Esophagus squamous epithelium (tissue), 5 donors: ENCODE data around the gene CRTAP. TPM values are rescaled to one million over a fixed set of nuclear protein-coding genes. Genes with fewer than 3 reads are reported as not detected.

Experiments
- DNase-seq: peaks from one replicate; lab custom pipeline; 2025; lab: John Stamatoyannopoulos, UW
- H3K27ac ChIP-seq, 4 donors: fragments of 200-600 bp; sonication (generic); one replicate each; pipeline ENCODE4 v1.5.1; 2016 to 2019; ENCODE audit warnings: mild to moderate bottlenecking in 1 of 4
- H3K27me3 ChIP-seq, 4 donors: fragments of 200-600 bp; sonication (generic); 1 replicate in 3 of 4; 2 replicates in 1 of 4; pipeline versions ENCODE4 v1.5.1 to v1.6.0; 2017 to 2021; ENCODE audit warnings: antibody characterized with exemption in 1 of 4
- H3K36me3 ChIP-seq, 3 donors: fragments of 200-600 bp; sonication (generic); one replicate each; pipeline ENCODE4 v1.5.1; 2016 to 2019
- H3K4me1 ChIP-seq, 3 donors: fragments of 200-600 bp; sonication (generic); one replicate each; pipeline ENCODE4 v1.5.1; 2017 to 2019
- H3K4me3 ChIP-seq, 4 donors: fragments of 200-600 bp; sonication (generic); 1 replicate in 3 of 4; 2 replicates in 1 of 4; pipeline ENCODE4 v1.5.1; 2016 to 2019; ENCODE audit warnings: mild to moderate bottlenecking in 2 of 4, moderate library complexity in 1 of 4
- H3K9me3 ChIP-seq, 3 donors: fragments of 200-600 bp; sonication (generic); one replicate each; pipeline ENCODE4 v1.5.1; 2016 to 2019
- POLR2A ChIP-seq, 4 donors: fragments of 450-650 bp; IDR thresholded peaks; one replicate each; pipeline ENCODE4 v1.6.1; 2017; ENCODE audit warnings: antibody characterized with exemption in 4 of 4, mild to moderate bottlenecking in 4 of 4, moderate library complexity in 3 of 4
- WGBS, 2 donors: methylation state at CpG; one replicate each; pipeline ENCODE4 v1.1.5; 2018; 5-methylcytosine and 5-hydroxymethylcytosine counted together
- intact Hi-C: fragments of 100-400 bp; cut with DNase I; formaldehyde crosslinking; loops from one replicate; pipeline ENCODE4 v1.15.0; 2022
- total RNA-seq, 4 donors: library from RNA; depleted of rRNA; stranded (reverse); fragments of >200 nt; gene quantifications; one replicate each; pipeline ENCODE4 v1.1.0, GENCODE V29; 2016
- TF ChIP-seq, protein P1 (sequence below), 6 experiments: fragments of 450-650 bp in 4 of 6; fragments of 200-600 bp in 2 of 6; sonication (generic) in 2 of 6; IDR thresholded peaks; one replicate each; pipeline ENCODE4 v1.5.1; 2016 to 2019; ENCODE audit warnings: antibody characterized with exemption in 6 of 6, mild to moderate bottlenecking in 4 of 6, moderate library complexity in 4 of 6
- donor health status: DM: yes; HTN: yes; CAD: no.

The CRTAP gene
- total RNA-seq, 4 donors from 2014 or later = 67.1 to 159 (median 90.9) TPM

DNA sequence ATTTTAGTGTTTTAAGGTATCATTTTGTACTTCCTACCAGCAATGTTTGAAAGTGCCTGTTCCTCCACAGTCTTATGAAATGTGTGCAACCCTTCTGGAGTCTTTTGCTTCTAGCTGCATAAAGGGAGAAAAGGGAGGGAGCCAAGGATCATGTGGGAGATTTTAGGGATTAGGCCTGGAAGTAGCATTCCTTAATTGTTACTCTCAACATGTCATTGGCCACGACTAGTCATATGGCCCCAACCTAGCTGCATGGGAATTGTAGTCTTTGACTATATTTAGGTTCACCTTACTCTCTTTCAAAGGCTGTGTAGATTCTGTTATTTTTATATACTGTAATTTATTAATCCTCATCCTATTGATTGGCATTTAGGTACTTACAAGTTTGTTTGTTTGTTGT, 14.9 kb downstream of the CRTAP start:
- intact Hi-C loops = no loop called here

DNA sequence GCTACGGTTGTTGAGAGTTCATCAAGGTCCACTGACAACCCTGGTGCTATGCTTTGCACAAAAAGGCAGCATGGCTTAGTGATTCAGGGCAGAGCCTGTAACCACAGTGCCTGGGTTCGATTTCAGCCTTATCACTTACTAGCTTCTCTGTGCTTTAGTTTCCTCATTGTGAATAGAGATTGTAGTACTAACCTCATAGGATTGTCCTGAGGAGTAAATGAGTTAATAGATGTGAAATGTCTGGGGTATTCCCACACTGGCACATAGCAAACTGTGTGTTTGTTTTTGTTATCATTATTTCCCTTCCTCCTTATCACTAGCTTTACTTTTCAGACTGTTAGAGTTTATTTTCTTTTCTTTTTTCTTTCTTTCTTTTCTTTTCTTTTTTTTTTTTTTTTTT, 16.3 kb downstream of the CRTAP start:
- H3K36me3 ChIP-seq = peaks cover 3 to 89% (median 16%) of the 10 kb centered on the region in 3 donors
- H3K4me3 ChIP-seq = no peak overlapping the region
- DNase-seq = no peak
- H3K4me1 ChIP-seq = peaks cover 0 to 17% (median 0%) of the 10 kb centered on the region in 3 donors
- whole genome bisulfite sequencing, 2 donors = 69 to 72% methylated on average over 2 of the region's 2 CpGs
- TF ChIP-seq, protein P1, sequence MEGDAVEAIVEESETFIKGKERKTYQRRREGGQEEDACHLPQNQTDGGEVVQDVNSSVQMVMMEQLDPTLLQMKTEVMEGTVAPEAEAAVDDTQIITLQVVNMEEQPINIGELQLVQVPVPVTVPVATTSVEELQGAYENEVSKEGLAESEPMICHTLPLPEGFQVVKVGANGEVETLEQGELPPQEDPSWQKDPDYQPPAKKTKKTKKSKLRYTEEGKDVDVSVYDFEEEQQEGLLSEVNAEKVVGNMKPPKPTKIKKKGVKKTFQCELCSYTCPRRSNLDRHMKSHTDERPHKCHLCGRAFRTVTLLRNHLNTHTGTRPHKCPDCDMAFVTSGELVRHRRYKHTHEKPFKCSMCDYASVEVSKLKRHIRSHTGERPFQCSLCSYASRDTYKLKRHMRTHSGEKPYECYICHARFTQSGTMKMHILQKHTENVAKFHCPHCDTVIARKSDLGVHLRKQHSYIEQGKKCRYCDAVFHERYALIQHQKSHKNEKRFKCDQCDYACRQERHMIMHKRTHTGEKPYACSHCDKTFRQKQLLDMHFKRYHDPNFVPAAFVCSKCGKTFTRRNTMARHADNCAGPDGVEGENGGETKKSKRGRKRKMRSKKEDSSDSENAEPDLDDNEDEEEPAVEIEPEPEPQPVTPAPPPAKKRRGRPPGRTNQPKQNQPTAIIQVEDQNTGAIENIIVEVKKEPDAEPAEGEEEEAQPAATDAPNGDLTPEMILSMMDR (IDR thresholded peaks at IDR 0.05) = no peak
- no peak for TF ChIP-seq POLR2A (IDR thresholded peaks at IDR 0.05)
- H3K27me3 ChIP-seq = no peaks in the 10 kb centered on the region
- no peak overlapping the region for H3K27ac ChIP-seq
- H3K9me3 ChIP-seq = no peaks in the 10 kb centered on the region
- intact Hi-C loops = loop anchor here (5.0 kb wide), 1 partner anchor 242 kb away; no protein-coding TSS in a partner anchor

More for the DNA sequence above, 14.9 kb downstream of the CRTAP start:
- DNase-seq = no peak
- Histone ChIP-seq H3K27ac (no peak overlapping the region), H3K36me3 (peaks cover 0 to 89% (median 10%) of the 10 kb centered on the region in 3 donors), H3K9me3 (no peaks in the 10 kb centered on the region), H3K4me3 (no peak overlapping the region), H3K4me1 (peaks cover 0 to 17% (median 0%) of the 10 kb centered on the region in 3 donors), H3K27me3 (no peaks in the 10 kb centered on the region)
- WGBS, 2 donors = 37 to 44% methylated on average over 1 of the region's 1 CpG
- TF ChIP-seq POLR2A (IDR thresholded peaks at IDR 0.05) = no peak
- TF ChIP-seq, protein P1 (IDR thresholded peaks at IDR 0.05) = no peak

DNA sequence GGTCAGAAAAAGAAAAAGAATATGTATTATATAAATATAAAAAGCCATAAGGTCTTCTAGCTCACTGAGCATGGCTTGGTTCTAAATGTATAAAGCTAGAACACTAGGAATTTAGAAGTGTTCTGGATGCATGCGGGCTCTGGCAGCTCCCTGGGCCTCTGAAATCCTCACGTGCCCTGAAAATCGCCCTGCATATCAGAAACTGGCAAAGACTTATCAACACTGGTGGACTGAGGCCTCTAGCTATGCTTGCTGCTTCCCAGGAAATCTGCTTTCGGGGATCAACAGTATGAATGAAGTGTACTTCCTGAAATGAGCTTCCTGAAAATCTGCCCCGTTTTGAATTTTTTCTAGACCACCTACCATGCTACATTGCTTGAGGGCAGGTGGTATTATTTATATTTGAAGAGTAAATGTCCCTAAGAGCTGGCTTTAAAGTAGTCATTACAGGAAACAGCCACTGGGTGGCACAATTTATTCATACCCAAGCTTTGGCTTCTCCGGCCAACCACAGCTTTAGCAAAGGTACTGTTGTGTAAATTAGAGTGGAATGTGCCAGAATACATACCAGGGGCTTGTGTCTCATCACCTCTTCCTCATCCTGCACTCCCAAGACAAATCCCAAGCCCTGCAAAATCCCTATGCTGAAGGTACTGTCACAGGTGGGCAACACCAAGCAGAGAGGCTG, 17.7 kb downstream of the CRTAP start:
- peaks cover 3 to 89% (median 19%) of the 10 kb centered on the region in 3 donors for H3K36me3 ChIP-seq
- no peak for DNase-seq
- no peak for TF ChIP-seq POLR2A (IDR thresholded peaks at IDR 0.05)
- TF ChIP-seq, protein P1 (IDR thresholded peaks at IDR 0.05) = peak; percentile 40 to 82 (median 74)
- intact Hi-C loops = loop anchor here (5.0 kb wide), 1 partner anchor 241 kb away; no protein-coding TSS in a partner anchor
- 17 to 26% methylated on average over 6 of the region's 6 CpGs for WGBS, 2 donors
- H3K9me3 ChIP-seq = no peaks in the 10 kb centered on the region
- no peaks in the 10 kb centered on the region for H3K27me3 ChIP-seq
- H3K27ac ChIP-seq = peak overlapping the region in 1 of 4 donors; percentile 38
- peaks cover 0 to 17% (median 0%) of the 10 kb centered on the region in 3 donors for H3K4me1 ChIP-seq
- no peak overlapping the region for H3K4me3 ChIP-seq

DNA sequence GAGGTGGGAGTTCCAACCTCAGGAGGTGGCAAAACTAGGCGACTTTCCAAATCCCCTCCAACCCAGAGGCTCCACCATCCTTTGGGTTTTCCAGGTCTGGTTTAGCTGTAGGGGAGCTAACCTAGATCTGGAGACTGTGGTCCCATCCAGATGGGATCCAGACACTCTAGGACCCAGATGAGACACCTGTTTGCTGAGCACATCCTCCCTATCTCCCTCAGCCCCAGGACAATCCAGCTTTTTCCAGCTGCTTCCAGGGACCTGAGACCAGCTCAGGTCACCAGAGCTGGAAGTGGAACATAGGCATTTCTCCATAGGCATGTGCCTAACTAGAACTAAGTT, 18.2 kb downstream of the CRTAP start:
- Histone ChIP-seq H3K4me3 (no peak overlapping the region), H3K4me1 (peaks cover 0 to 17% (median 0%) of the 10 kb centered on the region in 3 donors), H3K36me3 (peaks cover 3 to 89% (median 19%) of the 10 kb centered on the region in 3 donors), H3K27me3 (no peaks in the 10 kb centered on the region), H3K9me3 (no peaks in the 10 kb centered on the region), H3K27ac (peak overlapping the region in 1 of 4 donors; percentile 38)
- DNase-seq = no peak
- intact Hi-C loops = loop anchor here (5.0 kb wide), 1 partner anchor 240 kb away; no protein-coding TSS in a partner anchor
- no CpG with 5 or more reads among the region's 1 CpG for WGBS, 2 donors
- no peak for TF ChIP-seq POLR2A (IDR thresholded peaks at IDR 0.05)
- TF ChIP-seq, protein P1 (IDR thresholded peaks at IDR 0.05) = no peak

DNA sequence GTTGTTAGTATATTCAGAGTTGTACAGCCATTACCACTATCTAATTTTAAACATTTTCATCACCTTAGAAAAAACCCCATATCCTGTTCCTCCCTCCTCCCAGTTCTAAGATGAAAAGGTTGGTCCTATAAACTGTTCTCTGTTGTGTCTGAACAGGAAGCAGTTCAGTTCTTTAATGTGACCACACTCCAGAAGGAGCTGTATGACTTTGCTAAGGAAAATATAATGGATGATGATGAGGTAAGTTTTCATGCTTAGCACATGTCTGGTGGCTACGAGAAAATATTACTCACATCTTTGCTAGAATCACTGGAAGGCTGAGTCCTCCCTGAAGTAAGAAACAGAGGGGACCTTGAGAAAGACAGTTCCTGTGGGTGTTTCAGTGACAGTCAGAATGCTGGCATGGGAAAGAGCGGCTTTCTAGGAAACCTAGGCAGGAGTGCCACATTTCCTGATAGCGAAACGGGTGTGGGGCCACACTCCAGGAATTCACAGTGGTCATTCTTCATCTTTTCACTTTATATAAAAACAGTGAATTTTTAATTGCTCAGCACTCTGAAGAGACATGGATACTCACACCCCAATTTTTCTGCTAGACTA, 20.3 kb downstream of the CRTAP start:
- H3K9me3 ChIP-seq = no peaks in the 10 kb centered on the region
- H3K4me1 ChIP-seq = peaks cover 0 to 17% (median 0%) of the 10 kb centered on the region in 3 donors
- H3K27ac ChIP-seq = no peak overlapping the region
- H3K36me3 ChIP-seq = peaks cover 3 to 98% (median 19%) of the 10 kb centered on the region in 3 donors
- intact Hi-C loops = loop anchor here (5.0 kb wide), 1 partner anchor 238 kb away; no protein-coding TSS in a partner anchor
- WGBS, 2 donors = 71 to 74% methylated on average over 3 to 4 of the region's 4 CpGs
- DNase-seq = no peak
- H3K27me3 ChIP-seq = no peaks in the 10 kb centered on the region
- TF ChIP-seq, protein P1 (IDR thresholded peaks at IDR 0.05) = no peak
- no peak for TF ChIP-seq POLR2A (IDR thresholded peaks at IDR 0.05)
- no peak overlapping the region for H3K4me3 ChIP-seq
